Mucosa of stomach (tissue), 1 donor: ENCODE data around the gene RIPOR2.

Experiments used
- H3K27me3 ChIP-seq: one replicate; pipeline ENCODE4 v1.7.0; 2013; ENCODE audit warnings: mild to moderate bottlenecking, low read length; ENCODE audit not compliant: control insufficient read depth, insufficient read depth
- H3K36me3 ChIP-seq: one replicate; pipeline ENCODE4 v1.7.0; 2013; ENCODE audit warnings: low read length; ENCODE audit not compliant: control insufficient read depth, insufficient read depth
- H3K4me1 ChIP-seq: one replicate; pipeline ENCODE4 v1.7.0; 2013; ENCODE audit warnings: mild to moderate bottlenecking, low read length; ENCODE audit not compliant: control insufficient read depth, insufficient read depth
- H3K4me3 ChIP-seq: one replicate; pipeline ENCODE4 v1.7.0; 2013; ENCODE audit warnings: low read length
- H3K9ac ChIP-seq: one replicate; pipeline ENCODE4 v1.7.0; 2013; ENCODE audit warnings: mild to moderate bottlenecking, low read length, moderate library complexity
- H3K9me3 ChIP-seq: one replicate; pipeline ENCODE4 v1.7.0; 2013; ENCODE audit warnings: mild to moderate bottlenecking, low read length, moderate library complexity; ENCODE audit not compliant: control insufficient read depth
- donor health status: Pancreatic carcinoma.

Gene RIPOR2

GRCh38 chr6:24795106-24795505 lies 140.7 kb downstream of the RIPOR2 start:
- H3K4me3 ChIP-seq: no peak overlapping the region
- H3K27me3 ChIP-seq: no peaks in the 10 kb centered on the region
- no peak overlapping the region for H3K9ac ChIP-seq
- peaks cover 3% of the 10 kb centered on the region for H3K4me1 ChIP-seq
- no peaks in the 10 kb centered on the region for H3K36me3 ChIP-seq
- no peaks in the 10 kb centered on the region for H3K9me3 ChIP-seq

GRCh38 chr6:24788031-24788665 lies 147.6 kb downstream of the RIPOR2 start:
- no peak overlapping the region for H3K9ac ChIP-seq
- H3K27me3 ChIP-seq: no peaks in the 10 kb centered on the region
- no peaks in the 10 kb centered on the region for H3K36me3 ChIP-seq
- H3K4me3 ChIP-seq: no peak overlapping the region
- H3K9me3 ChIP-seq: no peaks in the 10 kb centered on the region
- H3K4me1 ChIP-seq: peaks cover 8% of the 10 kb centered on the region

- H3K9ac ChIP-seq: no peak overlapping the region
- no peaks in the 10 kb centered on the region for H3K9me3 ChIP-seq
- H3K36me3 ChIP-seq: peaks cover 3% of the 10 kb centered on the region
- no peak overlapping the region for H3K4me3 ChIP-seq
- no peaks in the 10 kb centered on the region for H3K27me3 ChIP-seq
- no peaks in the 10 kb centered on the region for H3K4me1 ChIP-seq
Observed at GRCh38 chr6:24780206-24780605, 155.6 kb downstream of the RIPOR2 start.

GRCh38 chr6:24779416-24780016 lies 156.2 kb downstream of the RIPOR2 start:
- Histone ChIP-seq H3K9me3 (no peaks in the 10 kb centered on the region), H3K4me1 (no peaks in the 10 kb centered on the region), H3K4me3 (no peak overlapping the region), H3K27me3 (no peaks in the 10 kb centered on the region), H3K36me3 (peaks cover 3% of the 10 kb centered on the region), H3K9ac (no peak overlapping the region)

- H3K4me1 ChIP-seq: no peaks in the 10 kb centered on the region
- peaks cover 3% of the 10 kb centered on the region for H3K36me3 ChIP-seq
- no peaks in the 10 kb centered on the region for H3K27me3 ChIP-seq
- H3K9ac ChIP-seq: no peak overlapping the region
- no peaks in the 10 kb centered on the region for H3K9me3 ChIP-seq
- no peak overlapping the region for H3K4me3 ChIP-seq
Observed at GRCh38 chr6:24778878-24779277, 156.9 kb downstream of the RIPOR2 start.

GRCh38 chr6:24778121-24778520 lies 157.6 kb downstream of the RIPOR2 start:
- Histone ChIP-seq H3K27me3 (no peaks in the 10 kb centered on the region), H3K9me3 (no peaks in the 10 kb centered on the region), H3K4me3 (no peak overlapping the region), H3K4me1 (no peaks in the 10 kb centered on the region), H3K36me3 (peaks cover 3% of the 10 kb centered on the region), H3K9ac (peak overlapping the region; percentile 40)

GRCh38 chr6:24777227-24777626 lies 158.5 kb downstream of the RIPOR2 start:
- H3K27me3 ChIP-seq: no peaks in the 10 kb centered on the region
- H3K9ac ChIP-seq: peak overlapping the region; percentile 0
- no peak overlapping the region for H3K4me3 ChIP-seq
- H3K4me1 ChIP-seq: no peaks in the 10 kb centered on the region
- H3K36me3 ChIP-seq: peaks cover 3% of the 10 kb centered on the region
- H3K9me3 ChIP-seq: no peaks in the 10 kb centered on the region

GRCh38 chr6:24775520-24776058 lies 160.2 kb downstream of the RIPOR2 start:
- no peaks in the 10 kb centered on the region for H3K9me3 ChIP-seq
- peak overlapping the region; percentile 71 for H3K4me3 ChIP-seq
- no peaks in the 10 kb centered on the region for H3K36me3 ChIP-seq
- H3K4me1 ChIP-seq: no peaks in the 10 kb centered on the region
- H3K9ac ChIP-seq: peak overlapping the region; percentile 63
- H3K27me3 ChIP-seq: no peaks in the 10 kb centered on the region

- no peaks in the 10 kb centered on the region for H3K27me3 ChIP-seq
- no peaks in the 10 kb centered on the region for H3K4me1 ChIP-seq
- no peaks in the 10 kb centered on the region for H3K36me3 ChIP-seq
- peak within 1 kb of the TSS; percentile 71 for H3K4me3 ChIP-seq
- H3K9me3 ChIP-seq: no peaks in the 10 kb centered on the region
- H3K9ac ChIP-seq: peak within 1 kb of the TSS; percentile 63
Observed at GRCh38 chr6:24774696-24775519, 160.9 kb downstream of the RIPOR2 start, which contains the start of gene GMNN. TSS of gene GMNN (plus strand) at chr6:24774937. CDS start at chr6:24777247, 2,310 bp downstream.

- Histone ChIP-seq H3K4me3 (no peak overlapping the region), H3K36me3 (no peaks in the 10 kb centered on the region), H3K27me3 (no peaks in the 10 kb centered on the region), H3K9me3 (no peaks in the 10 kb centered on the region), H3K4me1 (peaks cover 22% of the 10 kb centered on the region), H3K9ac (no peak overlapping the region)
Observed at GRCh38 chr6:24768361-24768760, 167.4 kb downstream of the RIPOR2 start.

GRCh38 chr6:24766680-24767462 lies 168.9 kb downstream of the RIPOR2 start:
- Histone ChIP-seq H3K36me3 (no peaks in the 10 kb centered on the region), H3K9me3 (no peaks in the 10 kb centered on the region), H3K27me3 (no peaks in the 10 kb centered on the region), H3K9ac (no peak overlapping the region), H3K4me3 (no peak overlapping the region), H3K4me1 (peaks cover 23% of the 10 kb centered on the region)
